HG02571 (cell line): ENCODE data around the gene NAALADL1.
"Not testable (repeated sequence)": the region's sequence is repeated elsewhere in the genome, so short reads cannot be mapped to it uniquely, and the experiment has no call there.

ENCODE experiments used
- ATAC-seq: cut with Tn5 transposase; IDR thresholded peaks from one replicate; pipeline ENCODE4 v1.9.1; 2021; ENCODE audit warnings: mild to moderate bottlenecking, moderate library complexity; ENCODE audit not compliant: unreplicated experiment

Gene NAALADL1

GRCh38 chr11:65017937-65018336 lies 40.4 kb downstream of the NAALADL1 start:
- no peak for ATAC-seq

- no peak for ATAC-seq
Observed at GRCh38 chr11:65016705-65017104, 41.6 kb downstream of the NAALADL1 start.

GRCh38 chr11:65014726-65015227 lies 43.6 kb downstream of the NAALADL1 start:
- no peak for ATAC-seq

- ATAC-seq, result peak; percentile 74
Observed at GRCh38 chr11:65013888-65014725, 44.2 kb downstream of the NAALADL1 start, which contains the start of gene ARL2. Gene ARL2, plus strand, starts transcription at chr11:65014160. Its CDS starts 48 bp downstream, at chr11:65014208.

- ATAC-seq, result peak; percentile 63
Observed at GRCh38 chr11:65013130-65013887, 45.0 kb downstream of the NAALADL1 start.

GRCh38 chr11:65008873-65009272 lies 49.5 kb downstream of the NAALADL1 start:
- no peak for ATAC-seq

GRCh38 chr11:65008016-65008415 lies 50.3 kb downstream of the NAALADL1 start:
- no peak for ATAC-seq

- not testable (repeated sequence) for ATAC-seq
Observed at GRCh38 chr11:65003968-65004367, 54.4 kb downstream of the NAALADL1 start.

- ATAC-seq, result no peak
Observed at GRCh38 chr11:65003282-65003681, 55.1 kb downstream of the NAALADL1 start.

- ATAC-seq, result no peak
Observed at GRCh38 chr11:65002706-65003105, 55.6 kb downstream of the NAALADL1 start.

GRCh38 chr11:64999478-64999877 lies 58.9 kb downstream of the NAALADL1 start:
- ATAC-seq, result no peak

GRCh38 chr11:64998690-64999431 lies 59.5 kb downstream of the NAALADL1 start:
- ATAC-seq, result no peak

GRCh38 chr11:64998141-64998540 lies 60.2 kb downstream of the NAALADL1 start:
- no peak for ATAC-seq

- ATAC-seq, result no peak
Observed at GRCh38 chr11:64996710-64997380, 61.5 kb downstream of the NAALADL1 start, which contains the start of gene BATF2. Gene BATF2, minus strand, starts transcription at chr11:64996971. Its CDS starts 57 bp downstream, at chr11:64996914.

GRCh38 chr11:64996327-64996709 lies 62.0 kb downstream of the NAALADL1 start:
- no peak for ATAC-seq
